Caco-2 (cell line): ENCODE measurements around the gene FBXW7. TPM values are rescaled to one million over a fixed set of nuclear protein-coding genes. Genes with fewer than 3 reads are reported as not detected.

ENCODE experiments used
- BruUV-seq: library from RNA; stranded (reverse); fragments of 400-500 nt; replicated peaks from 2 replicates; lab custom pipeline; 2021; lab: Mats Ljungman, UMichigan
- CTCF ChIA-PET: fragments of 300-600 bp; sonication (Branson Sonifier 250); formaldehyde crosslinking; loops from one replicate; lab custom pipeline; 2022; ENCODE audit warnings: antibody characterized with exemption; lab: Charles Lee
- POLR2A ChIA-PET: fragments of 300-600 bp; sonication (Branson Sonifier 250); formaldehyde crosslinking; loops from one replicate; lab custom pipeline; 2022; ENCODE audit warnings: antibody characterized with exemption; lab: Charles Lee
- DNase-seq, 2 experiments: peaks; one replicate each; pipeline versions ENCODE4 v3.0.0 to v3.0.0-alpha.2; 2020 to 2022
- H3K27me3 ChIP-seq: replicated peaks from 2 replicates; pipeline ENCODE4 v1.6.0; 2011; ENCODE audit warnings: low read length; ENCODE audit not compliant: control insufficient read depth, insufficient read depth
- H3K36me3 ChIP-seq: 2 replicates; pipeline ENCODE4 v1.5.1; 2011; ENCODE audit warnings: low read length; ENCODE audit not compliant: control insufficient read depth, insufficient read depth
- H3K4me1 ChIP-seq: fragments of 250-450 bp; sonication (Bioruptor Pico); 2 replicates; pipeline ENCODE4 v1.5.1; 2020; ENCODE audit warnings: mild to moderate bottlenecking
- H3K4me3 ChIP-seq: 2 replicates; pipeline ENCODE4 v1.5.1; 2011; ENCODE audit warnings: low read depth, mild to moderate bottlenecking, control low read depth, low read length
- H3K9me3 ChIP-seq: fragments of 250-450 bp; sonication (Bioruptor Pico); 2 replicates; pipeline ENCODE4 v1.5.1; 2020; ENCODE audit warnings: mild to moderate bottlenecking, moderate library complexity
- H3K27ac Mint-ChIP-seq: one replicate; pipeline ENCODE4 v1.8.0; 2022; ENCODE audit warnings: mixed read lengths; ENCODE audit not compliant: unreplicated experiment
- H3K27me3 Mint-ChIP-seq: one replicate; pipeline ENCODE4 v1.8.0; 2022; ENCODE audit warnings: mixed read lengths; ENCODE audit not compliant: insufficient read depth, unreplicated experiment
- H3K36me3 Mint-ChIP-seq: one replicate; pipeline ENCODE4 v1.8.0; 2022; ENCODE audit warnings: mild to moderate bottlenecking, mixed read lengths; ENCODE audit not compliant: insufficient read depth, unreplicated experiment
- H3K4me1 Mint-ChIP-seq: one replicate; pipeline ENCODE4 v1.8.0; 2022; ENCODE audit warnings: low read depth, mixed read lengths; ENCODE audit not compliant: unreplicated experiment
- H3K4me3 Mint-ChIP-seq: one replicate; pipeline ENCODE4 v1.8.0; 2022; ENCODE audit warnings: mild to moderate bottlenecking, moderate library complexity, mixed read lengths; ENCODE audit not compliant: unreplicated experiment
- H3K9me3 Mint-ChIP-seq: one replicate; pipeline ENCODE4 v1.8.0; 2022; ENCODE audit warnings: mixed read lengths; ENCODE audit not compliant: unreplicated experiment
- CTCF ChIP-seq, 2 experiments: fragments of 200-600 bp in 1 of 2; IDR thresholded peaks; 1 replicate in 1 of 2; 2 replicates in 1 of 2; pipeline versions ENCODE4 v1.5.1 to v1.8.0; 2011 to 2022; ENCODE audit warnings: antibody characterized with exemption in 1 of 2, control low read depth in 1 of 2, inconsistent platforms in 1 of 2, low read depth in 1 of 2, low read length in 1 of 2, mild to moderate bottlenecking in 1 of 2, moderate library complexity in 1 of 2; ENCODE audit not compliant: insufficient read depth in 1 of 2, severe bottlenecking in 1 of 2, unreplicated experiment in 1 of 2
- intact Hi-C: fragments of 100-400 bp; cut with micrococcal nuclease; formaldehyde crosslinking; loops from one replicate; pipeline ENCODE4 v1.10.0; 2022; ENCODE audit not compliant: unreplicated experiment
- total RNA-seq: library from RNA; stranded (reverse); gene quantifications from 2 replicates; pipeline ENCODE4 v1.2.3, GENCODE V29; 2022

The FBXW7 gene
- total RNA-seq, 1 experiment from 2014 or later = 34.1 TPM

GRCh38 chr4:152478461-152479237 is 57.2 kb downstream of the FBXW7 start:
- H3K36me3 Mint-ChIP-seq = no peaks in the 10 kb centered on the region
- intact Hi-C loops = no loop called here
- DNase-seq = no peak
- H3K27me3 Mint-ChIP-seq = no peaks in the 10 kb centered on the region
- ChIA-PET CTCF (no interaction called here), POLR2A (no interaction called here)
- no peaks in the 10 kb centered on the region for H3K9me3 Mint-ChIP-seq
- Histone ChIP-seq H3K9me3 (peaks cover 3% of the 10 kb centered on the region; the same call in 1 of the 2 replicates), H3K4me3 (no peak overlapping the region), H3K4me1 (no peaks in the 10 kb centered on the region), H3K27me3 (no peaks in the 10 kb centered on the region), H3K36me3 (no peaks in the 10 kb centered on the region)
- H3K4me3 Mint-ChIP-seq = no peak overlapping the region
- no peaks in the 10 kb centered on the region for H3K4me1 Mint-ChIP-seq
- TF ChIP-seq CTCF (IDR thresholded peaks at IDR 0.05; ENCODE audit: insufficient read depth in 1 of 2, low read depth in 1 of 2, low read length in 1 of 2, severe bottlenecking in 1 of 2, unreplicated experiment in 1 of 2) = no peak
- no TSS peak for BruUV-seq
- H3K27ac Mint-ChIP-seq = no peak overlapping the region

- Mint-ChIP-seq H3K27me3 (no peaks in the 10 kb centered on the region), H3K9me3 (no peaks in the 10 kb centered on the region), H3K4me3 (no peak overlapping the region), H3K27ac (no peak overlapping the region), H3K36me3 (no peaks in the 10 kb centered on the region), H3K4me1 (no peaks in the 10 kb centered on the region)
- H3K36me3 ChIP-seq = no peaks in the 10 kb centered on the region
- CTCF ChIA-PET = no interaction called here
- intact Hi-C loops = no loop called here
- no peak overlapping the region for H3K4me3 ChIP-seq
- BruUV-seq = no TSS peak
- no peak for TF ChIP-seq CTCF (IDR thresholded peaks at IDR 0.05; ENCODE audit: insufficient read depth in 1 of 2, low read depth in 1 of 2, low read length in 1 of 2, severe bottlenecking in 1 of 2, unreplicated experiment in 1 of 2)
- no peak for DNase-seq
- POLR2A ChIA-PET = no interaction called here
- peaks cover 3% of the 10 kb centered on the region; the same call in 1 of the 2 replicates for H3K9me3 ChIP-seq
- no peaks in the 10 kb centered on the region for H3K27me3 ChIP-seq
- H3K4me1 ChIP-seq = no peaks in the 10 kb centered on the region
Observed at GRCh38 chr4:152476796-152477195, 59.1 kb downstream of the FBXW7 start.

- H3K4me3 Mint-ChIP-seq = no peak overlapping the region
- intact Hi-C loops = no loop called here
- H3K27me3 ChIP-seq = no peaks in the 10 kb centered on the region
- H3K36me3 ChIP-seq = no peaks in the 10 kb centered on the region
- H3K27ac Mint-ChIP-seq = no peak overlapping the region
- no peaks in the 10 kb centered on the region for H3K27me3 Mint-ChIP-seq
- ChIA-PET POLR2A (no interaction called here), CTCF (no interaction called here)
- H3K4me1 Mint-ChIP-seq = no peaks in the 10 kb centered on the region
- H3K9me3 ChIP-seq = no peaks in the 10 kb centered on the region
- BruUV-seq = no TSS peak
- no peaks in the 10 kb centered on the region for H3K4me1 ChIP-seq
- TF ChIP-seq CTCF (IDR thresholded peaks at IDR 0.05; ENCODE audit: insufficient read depth in 1 of 2, low read depth in 1 of 2, low read length in 1 of 2, severe bottlenecking in 1 of 2, unreplicated experiment in 1 of 2) = no peak
- no peaks in the 10 kb centered on the region for H3K36me3 Mint-ChIP-seq
- DNase-seq = no peak
- no peaks in the 10 kb centered on the region for H3K9me3 Mint-ChIP-seq
- H3K4me3 ChIP-seq = no peak overlapping the region
Observed at GRCh38 chr4:152471251-152471792, 64.6 kb downstream of the FBXW7 start.
